HCT116 (cell line): ENCODE measurements around the gene B4GALNT4. TPM values are rescaled to one million over a fixed set of nuclear protein-coding genes. Genes with fewer than 3 reads are reported as not detected.

Source experiments
- ATAC-seq: fragments of 200-7000 bp; cut with Tn5 transposase; 2 replicates; pipeline ENCODE4 v1.9.1; 2020; ENCODE audit warnings: mild to moderate bottlenecking, moderate library complexity
- BruUV-seq: library from RNA; stranded (reverse); fragments of 400-500 nt; replicated peaks from 2 replicates; lab custom pipeline; 2021; lab: Mats Ljungman, UMichigan
- CTCF ChIA-PET: fragments of 300-600 bp; sonication (Branson Sonifier 250); formaldehyde crosslinking; loops from one replicate; lab custom pipeline; 2021; ENCODE audit warnings: antibody characterized with exemption; lab: Charles Lee
- POLR2A ChIA-PET: fragments of 300-600, 350-600 bp; sonication (Branson Sonifier 250); formaldehyde crosslinking; loops from one replicate; lab custom pipeline; 2021; ENCODE audit warnings: antibody characterized with exemption; lab: Charles Lee
- RAD21 ChIA-PET, 2 experiments: fragments of 300-600 bp; sonication (Branson Sonifier 250); formaldehyde crosslinking; loops; one replicate each; lab custom pipeline; 2023; ENCODE audit warnings: low total read pairs in 2 of 2; ENCODE audit not compliant: uncharacterized antibody in 2 of 2, unreplicated experiment in 2 of 2, low non-redundant PET in 1 of 2; lab: Charles Lee
- DNase-seq: peaks from one replicate; pipeline ENCODE4 v3.0.0-alpha.2; 2010; ENCODE audit warnings: low read depth, low spot score
- H2AFZ ChIP-seq: fragments of 200-600 bp; shearing (Covaris generic), sonication (generic); 2 replicates; pipeline ENCODE4 v1.6.1; 2017; ENCODE audit warnings: low read depth, mixed run types, mixed read lengths, antibody characterized with exemption, low read length; ENCODE audit not compliant: poor library complexity, severe bottlenecking
- H3K27ac ChIP-seq: 2 replicates; pipeline ENCODE4 v1.5.1; 2012; ENCODE audit warnings: low read depth, low read length
- H3K27me3 ChIP-seq: fragments of 200-600 bp; sonication (generic); 2 replicates; pipeline ENCODE4 v1.6.1; 2016; ENCODE audit warnings: mixed run types, low read length, mixed read lengths; ENCODE audit not compliant: insufficient read depth
- H3K36me3 ChIP-seq, 2 experiments: fragments of 200-500 bp in 1 of 2; fragments of 200-600 bp in 1 of 2; sonication (Bioruptor generic) in 1 of 2; sonication (generic) in 1 of 2; 2 replicates each; pipeline versions ENCODE4 v1.5.1 to v1.6.1; 2014 to 2016; ENCODE audit warnings: low read length in 2 of 2, inconsistent platforms in 1 of 2, mixed read lengths in 1 of 2, mixed run types in 1 of 2; ENCODE audit not compliant: insufficient read depth in 2 of 2, control insufficient read depth in 1 of 2
- H3K4me1 ChIP-seq, 2 experiments: fragments of 200-600 bp in 1 of 2; sonication (generic) in 1 of 2; 2 replicates each; pipeline versions ENCODE4 v1.5.1 to v1.6.1; 2012 to 2017; ENCODE audit warnings: low read length in 2 of 2, inconsistent platforms in 1 of 2, mild to moderate bottlenecking in 1 of 2, mixed read lengths in 1 of 2, mixed run types in 1 of 2, moderate library complexity in 1 of 2; ENCODE audit not compliant: insufficient read depth in 2 of 2, control insufficient read depth in 1 of 2
- H3K4me2 ChIP-seq: fragments of 200-600 bp; sonication (generic); 2 replicates; pipeline ENCODE4 v1.6.1; 2017; ENCODE audit warnings: mixed run types, low read length, mixed read lengths
- H3K4me3 ChIP-seq, 2 experiments: fragments of 200-600 bp in 1 of 2; sonication (generic) in 1 of 2; replicated peaks in 1 of 2; 2 replicates each; pipeline ENCODE4 v1.5.1; 2011 to 2016; ENCODE audit warnings: low read length in 2 of 2, control low read depth in 1 of 2, low read depth in 1 of 2, mild to moderate bottlenecking in 1 of 2, mixed read lengths in 1 of 2, mixed run types in 1 of 2
- H3K79me2 ChIP-seq: fragments of 200-600 bp; sonication (generic); 2 replicates; pipeline ENCODE4 v1.6.1; 2017; ENCODE audit warnings: mild to moderate bottlenecking, mixed run types, low read length, moderate library complexity, mixed read lengths; ENCODE audit not compliant: insufficient read depth
- H3K9ac ChIP-seq: fragments of 200-600 bp; sonication (generic); 2 replicates; pipeline ENCODE4 v1.6.1; 2016; ENCODE audit warnings: low read length, mixed read lengths
- H3K9me2 ChIP-seq: fragments of 200-600 bp; sonication (generic), shearing (Covaris generic); 2 replicates; pipeline ENCODE4 v1.6.1; 2017; ENCODE audit warnings: mixed run types, mild to moderate bottlenecking, moderate library complexity; ENCODE audit not compliant: insufficient read depth
- H3K9me3 ChIP-seq, 2 experiments: fragments of 200-500 bp in 1 of 2; fragments of 200-600 bp in 1 of 2; sonication (Bioruptor generic) in 1 of 2; sonication (generic) in 1 of 2; 2 replicates each; pipeline ENCODE4 v1.6.1; 2014 to 2017; ENCODE audit warnings: low read length in 2 of 2, mixed read lengths in 2 of 2, inconsistent platforms in 1 of 2, low read depth in 1 of 2, mild to moderate bottlenecking in 1 of 2, mixed run types in 1 of 2, moderate library complexity in 1 of 2; ENCODE audit not compliant: control insufficient read depth in 1 of 2, insufficient read depth in 1 of 2
- H4K20me1 ChIP-seq: fragments of 200-600 bp; sonication (generic), shearing (Covaris generic); 2 replicates; pipeline ENCODE4 v1.6.1; 2017; ENCODE audit warnings: mixed run types, mild to moderate bottlenecking, moderate library complexity; ENCODE audit not compliant: insufficient read depth
- CEBPB ChIP-seq: IDR thresholded peaks from 2 replicates; pipeline ENCODE4 v1.6.1; 2012; ENCODE audit warnings: low read depth
- RAD21 ChIP-seq: IDR thresholded peaks from 2 replicates; pipeline ENCODE4 v1.6.1; 2012; ENCODE audit warnings: low read depth, mild to moderate bottlenecking
- SP1 ChIP-seq: IDR thresholded peaks from 2 replicates; pipeline ENCODE4 v1.6.1; 2012; ENCODE audit warnings: low read depth
- SRF ChIP-seq: IDR thresholded peaks from 2 replicates; pipeline ENCODE4 v1.6.1; 2012; ENCODE audit warnings: low read depth
- YY1 ChIP-seq: IDR thresholded peaks from 2 replicates; pipeline ENCODE4 v1.6.1; 2011; ENCODE audit warnings: low read length, low read depth, moderate library complexity, mild to moderate bottlenecking; ENCODE audit not compliant: insufficient replicate concordance; ENCODE audit errors: extremely low read depth
- intact Hi-C: fragments of 100-400 bp; cut with micrococcal nuclease; formaldehyde crosslinking; loops from 2 replicates; pipeline ENCODE4 v1.10.0; 2022
- total RNA-seq: library from RNA; stranded (reverse); gene quantifications from one replicate; pipeline ENCODE4 v1.2.1, GENCODE V29; 2021; ENCODE audit not compliant: unreplicated experiment
- TF ChIP-seq, protein P1 (sequence below): IDR thresholded peaks from 2 replicates; pipeline ENCODE4 v1.6.1; 2011; ENCODE audit warnings: mild to moderate bottlenecking, low read length, moderate library complexity; ENCODE audit not compliant: insufficient replicate concordance; ENCODE audit errors: extremely low read depth

Gene B4GALNT4
- total RNA-seq, 1 experiment from 2014 or later, result 54.3 TPM

DNA sequence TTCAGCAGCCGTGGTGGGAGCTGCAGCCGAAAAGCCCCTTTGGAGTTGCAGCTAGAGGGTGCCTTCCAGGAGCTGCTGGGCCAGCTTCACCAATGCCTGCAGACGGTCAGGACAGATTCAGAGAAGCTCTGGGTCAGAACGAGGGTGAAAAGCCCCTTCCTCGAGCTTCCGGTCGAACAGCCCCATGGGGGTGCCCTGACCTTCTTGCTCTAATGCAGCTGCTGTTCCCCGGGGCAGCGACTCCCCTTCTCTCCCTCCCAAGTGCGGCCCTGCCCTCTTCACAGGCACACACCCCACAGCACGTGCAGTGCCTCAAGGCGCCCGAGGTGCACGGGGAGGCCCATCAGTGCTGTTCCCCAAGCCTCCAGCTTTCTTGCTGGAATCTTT lies 39.0 kb upstream of the B4GALNT4 start (continued):
- TF ChIP-seq YY1, result no peak

DNA sequence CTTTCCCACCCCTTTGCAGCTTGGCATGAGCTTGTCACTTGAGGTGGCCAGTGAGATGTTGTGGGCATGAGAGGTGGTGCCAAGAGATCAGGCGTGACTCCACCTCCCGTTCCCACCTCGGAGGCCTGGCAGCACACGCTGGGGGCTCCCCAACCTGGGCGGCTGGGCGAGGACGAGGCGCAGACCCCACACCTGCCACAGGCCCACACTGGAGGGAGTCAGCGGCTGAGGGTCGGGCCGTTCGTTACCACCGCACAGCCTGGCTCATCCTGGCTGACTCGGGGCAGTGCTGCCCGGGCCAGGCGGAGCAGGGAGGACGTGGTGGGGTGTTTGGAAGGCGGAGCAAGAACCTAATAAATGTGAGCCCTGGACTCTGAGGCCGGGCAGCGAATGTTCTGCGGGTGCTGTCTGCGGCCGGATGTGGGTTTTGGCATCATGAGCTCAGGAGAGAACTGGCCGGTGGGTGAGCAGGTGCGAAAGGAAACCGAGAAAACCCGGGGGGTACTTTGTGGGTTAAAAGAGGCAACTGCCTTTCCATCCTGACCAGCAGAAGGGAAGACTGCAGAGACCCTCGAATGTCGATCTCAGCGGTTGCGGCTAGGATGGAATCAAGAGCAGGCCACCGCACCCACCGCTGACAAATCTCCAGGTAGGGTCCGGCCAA lies 38.5 kb upstream of the B4GALNT4 start:
- H3K27me3 ChIP-seq, result no peaks in the 10 kb centered on the region
- ChIA-PET RAD21 (no interaction called here), CTCF (no interaction called here), POLR2A (no interaction called here)
- no peak overlapping the region for H3K4me3 ChIP-seq
- no peak overlapping the region for H3K9ac ChIP-seq
- ATAC-seq (no peak), DNase-seq (no peak)
- intact Hi-C loops, result no loop called here
- no TSS peak for BruUV-seq
- H3K27ac ChIP-seq, result no peak overlapping the region
- H3K9me3 ChIP-seq, result no peaks in the 10 kb centered on the region; a peak in 1 of 4 replicates
- no peaks in the 10 kb centered on the region for H3K36me3 ChIP-seq
- H4K20me1 ChIP-seq, result no peaks in the 10 kb centered on the region
- H3K4me2 ChIP-seq, result no peak overlapping the region
- no peak overlapping the region for H2AFZ ChIP-seq
- H3K4me1 ChIP-seq, result peaks cover 0 to 7% of the 10 kb centered on the region in 2 experiments; a peak in 2 of 4 replicates
- TF ChIP-seq, protein P1, sequence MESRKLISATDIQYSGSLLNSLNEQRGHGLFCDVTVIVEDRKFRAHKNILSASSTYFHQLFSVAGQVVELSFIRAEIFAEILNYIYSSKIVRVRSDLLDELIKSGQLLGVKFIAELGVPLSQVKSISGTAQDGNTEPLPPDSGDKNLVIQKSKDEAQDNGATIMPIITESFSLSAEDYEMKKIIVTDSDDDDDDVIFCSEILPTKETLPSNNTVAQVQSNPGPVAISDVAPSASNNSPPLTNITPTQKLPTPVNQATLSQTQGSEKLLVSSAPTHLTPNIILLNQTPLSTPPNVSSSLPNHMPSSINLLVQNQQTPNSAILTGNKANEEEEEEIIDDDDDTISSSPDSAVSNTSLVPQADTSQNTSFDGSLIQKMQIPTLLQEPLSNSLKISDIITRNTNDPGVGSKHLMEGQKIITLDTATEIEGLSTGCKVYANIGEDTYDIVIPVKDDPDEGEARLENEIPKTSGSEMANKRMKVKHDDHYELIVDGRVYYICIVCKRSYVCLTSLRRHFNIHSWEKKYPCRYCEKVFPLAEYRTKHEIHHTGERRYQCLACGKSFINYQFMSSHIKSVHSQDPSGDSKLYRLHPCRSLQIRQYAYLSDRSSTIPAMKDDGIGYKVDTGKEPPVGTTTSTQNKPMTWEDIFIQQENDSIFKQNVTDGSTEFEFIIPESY, result no peak
- no peak for TF ChIP-seq RAD21
- no peak for TF ChIP-seq CEBPB
- TF ChIP-seq SRF, result no peak
- TF ChIP-seq SP1, result no peak
- TF ChIP-seq YY1, result no peak
- no peaks in the 10 kb centered on the region for H3K9me2 ChIP-seq
- H3K79me2 ChIP-seq, result no peaks in the 10 kb centered on the region
